Measurements from ENCODE around the gene FBXL13. TPM values are rescaled to one million over a fixed set of nuclear protein-coding genes. Genes with fewer than 3 reads are reported as not detected.
"Not testable (repeated sequence)": the region's sequence is repeated elsewhere in the genome, so short reads cannot be mapped to it uniquely, and the experiment has no call there.

The FBXL13 gene
- total RNA-seq, 4 donors from 2014 or later: 0.40 to 0.95 (median 0.51) TPM

- no peak overlapping the region for H3K27ac ChIP-seq
- no peaks in the 10 kb centered on the region for H3K27me3 ChIP-seq
- TF ChIP-seq POLR2A (IDR thresholded peaks at IDR 0.05): no peak
- TF ChIP-seq, protein P1, sequence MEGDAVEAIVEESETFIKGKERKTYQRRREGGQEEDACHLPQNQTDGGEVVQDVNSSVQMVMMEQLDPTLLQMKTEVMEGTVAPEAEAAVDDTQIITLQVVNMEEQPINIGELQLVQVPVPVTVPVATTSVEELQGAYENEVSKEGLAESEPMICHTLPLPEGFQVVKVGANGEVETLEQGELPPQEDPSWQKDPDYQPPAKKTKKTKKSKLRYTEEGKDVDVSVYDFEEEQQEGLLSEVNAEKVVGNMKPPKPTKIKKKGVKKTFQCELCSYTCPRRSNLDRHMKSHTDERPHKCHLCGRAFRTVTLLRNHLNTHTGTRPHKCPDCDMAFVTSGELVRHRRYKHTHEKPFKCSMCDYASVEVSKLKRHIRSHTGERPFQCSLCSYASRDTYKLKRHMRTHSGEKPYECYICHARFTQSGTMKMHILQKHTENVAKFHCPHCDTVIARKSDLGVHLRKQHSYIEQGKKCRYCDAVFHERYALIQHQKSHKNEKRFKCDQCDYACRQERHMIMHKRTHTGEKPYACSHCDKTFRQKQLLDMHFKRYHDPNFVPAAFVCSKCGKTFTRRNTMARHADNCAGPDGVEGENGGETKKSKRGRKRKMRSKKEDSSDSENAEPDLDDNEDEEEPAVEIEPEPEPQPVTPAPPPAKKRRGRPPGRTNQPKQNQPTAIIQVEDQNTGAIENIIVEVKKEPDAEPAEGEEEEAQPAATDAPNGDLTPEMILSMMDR (IDR thresholded peaks at IDR 0.05): no peak
- DNase-seq: no peak
- H3K36me3 ChIP-seq: peaks cover 0 to 30% (median 0%) of the 10 kb centered on the region in 3 donors
- peaks cover 0 to 10% (median 0%) of the 10 kb centered on the region in 3 donors for H3K4me1 ChIP-seq
- intact Hi-C loops (cut with DNase I): no loop called here
- no peak overlapping the region for H3K4me3 ChIP-seq
- H3K9me3 ChIP-seq: no peaks in the 10 kb centered on the region
Measured at GRCh38 chr7:102810916-102811315, 263.7 kb downstream of the FBXL13 start.

GRCh38 chr7:102806613-102807012 is 268.0 kb downstream of the FBXL13 start:
- no peak for TF ChIP-seq POLR2A (IDR thresholded peaks at IDR 0.05)
- TF ChIP-seq, protein P1 (IDR thresholded peaks at IDR 0.05): no peak
- Histone ChIP-seq H3K4me3 (no peak overlapping the region), H3K4me1 (peaks cover 0 to 10% (median 0%) of the 10 kb centered on the region in 3 donors), H3K36me3 (peaks cover 0 to 29% (median 0%) of the 10 kb centered on the region in 3 donors), H3K27ac (no peak overlapping the region), H3K27me3 (no peaks in the 10 kb centered on the region), H3K9me3 (no peaks in the 10 kb centered on the region)
- intact Hi-C loops (cut with DNase I): no loop called here
- WGBS, 2 donors: 77% methylated on average over 6 to 7 of the region's 7 CpGs
- DNase-seq: no peak

- DNase-seq; intact Hi-C loops (cut with DNase I); H3K4me1 ChIP-seq; H3K27ac ChIP-seq; H3K4me3 ChIP-seq; H3K9me3 ChIP-seq; H3K27me3 ChIP-seq; H3K36me3 ChIP-seq: not testable (repeated sequence)
- WGBS, 2 donors: 100% methylated on average over 3 of the region's 6 CpGs
Measured at GRCh38 chr7:102795987-102796595, 278.5 kb downstream of the FBXL13 start.

DNA sequence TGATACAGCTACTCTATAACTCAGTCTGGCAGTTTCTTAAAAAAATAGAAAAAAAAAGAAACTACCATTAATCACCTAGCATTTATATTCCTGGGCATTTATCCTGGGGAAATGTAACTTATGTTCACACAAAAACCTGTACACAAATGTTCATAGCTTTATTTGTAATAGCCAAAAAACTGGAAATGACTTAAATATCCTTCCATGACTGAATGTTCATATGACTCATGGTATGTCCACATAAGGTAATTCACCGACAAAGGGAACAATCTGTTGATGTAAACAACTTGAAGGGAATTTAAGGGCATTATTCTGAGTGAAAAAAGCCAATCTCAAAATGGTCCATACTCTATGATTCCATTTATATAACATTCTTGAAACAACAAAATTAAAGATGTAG is 280.0 kb downstream of the FBXL13 start:
- H3K27ac ChIP-seq; DNase-seq; H3K4me3 ChIP-seq; H3K4me1 ChIP-seq; H3K36me3 ChIP-seq; H3K9me3 ChIP-seq; intact Hi-C loops (cut with DNase I); H3K27me3 ChIP-seq: not testable (repeated sequence)
- WGBS, 2 donors: 69 to 86% methylated on average over 1 of the region's 1 CpG

- H3K4me1 ChIP-seq; H3K27me3 ChIP-seq; H3K27ac ChIP-seq; H3K9me3 ChIP-seq; H3K4me3 ChIP-seq; DNase-seq; intact Hi-C loops (cut with DNase I): not testable (repeated sequence)
- peaks cover 0 to 24% (median 0%) of the 10 kb centered on the region in 3 donors for H3K36me3 ChIP-seq
Measured at GRCh38 chr7:102791831-102792230, 282.8 kb downstream of the FBXL13 start.

GRCh38 chr7:102791367-102791766 is 283.2 kb downstream of the FBXL13 start:
- H3K27ac ChIP-seq: not testable (repeated sequence)
- WGBS, 2 donors: 84 to 98% methylated on average over 4 to 5 of the region's 5 CpGs

GRCh38 chr7:102790364-102791100 is 284.1 kb downstream of the FBXL13 start:
- H3K27ac ChIP-seq; H3K9me3 ChIP-seq; intact Hi-C loops (cut with DNase I); H3K27me3 ChIP-seq; H3K4me1 ChIP-seq; H3K4me3 ChIP-seq; DNase-seq: not testable (repeated sequence)
- H3K36me3 ChIP-seq: peaks cover 0 to 24% (median 0%) of the 10 kb centered on the region in 3 donors
- 70 to 74% methylated on average over 3 to 4 of the region's 4 CpGs for WGBS, 2 donors

More at GRCh38 chr7:102791367-102791766, 283.2 kb downstream of the FBXL13 start:
- H3K4me3 ChIP-seq; H3K4me1 ChIP-seq; H3K27me3 ChIP-seq; DNase-seq; H3K9me3 ChIP-seq; intact Hi-C loops (cut with DNase I): not testable (repeated sequence)
- H3K36me3 ChIP-seq: peaks cover 0 to 24% (median 0%) of the 10 kb centered on the region in 3 donors

DNA sequence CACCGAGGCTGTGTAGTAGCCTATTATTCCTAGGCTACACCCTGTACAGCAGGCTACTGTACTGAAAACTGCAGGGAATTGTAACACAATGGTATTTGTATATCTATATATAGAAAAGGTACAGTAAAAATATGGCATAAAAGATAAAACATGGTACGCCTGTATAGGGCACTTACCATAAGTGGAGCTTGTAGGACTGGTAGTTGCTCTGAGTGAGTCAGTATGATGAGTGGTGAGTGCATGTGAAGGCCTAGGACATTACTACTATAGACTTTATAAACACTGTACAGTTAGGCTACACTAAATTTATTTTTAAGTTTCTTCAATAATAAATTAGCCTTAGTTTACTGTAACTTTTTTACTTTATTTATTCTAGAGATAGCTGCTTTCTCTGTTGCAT is 285.8 kb downstream of the FBXL13 start:
- peaks cover 0 to 24% (median 0%) of the 10 kb centered on the region in 3 donors for H3K36me3 ChIP-seq
- intact Hi-C loops (cut with DNase I); H3K27ac ChIP-seq; H3K4me1 ChIP-seq; H3K9me3 ChIP-seq; DNase-seq; H3K4me3 ChIP-seq; H3K27me3 ChIP-seq: not testable (repeated sequence)
- WGBS, 2 donors: 83 to 90% methylated on average over 2 of the region's 2 CpGs

GRCh38 chr7:102780926-102781325 is 293.7 kb downstream of the FBXL13 start:
- 92% methylated on average over 9 of the region's 10 CpGs; no CpG with 5 or more reads in 1 of the 2 donors for WGBS, 2 donors
- DNase-seq; intact Hi-C loops (cut with DNase I): not testable (repeated sequence)

GRCh38 chr7:102778663-102779062 is 295.9 kb downstream of the FBXL13 start:
- peaks cover 0 to 26% (median 0%) of the 10 kb centered on the region in 3 donors for H3K36me3 ChIP-seq
- intact Hi-C loops (cut with DNase I); H3K4me1 ChIP-seq; H3K27ac ChIP-seq; H3K4me3 ChIP-seq; H3K9me3 ChIP-seq; H3K27me3 ChIP-seq; DNase-seq: not testable (repeated sequence)
- whole genome bisulfite sequencing, 2 donors: 71 to 72% methylated on average over 3 of the region's 3 CpGs

More at GRCh38 chr7:102780926-102781325, 293.7 kb downstream of the FBXL13 start:
- peaks cover 0 to 26% (median 0%) of the 10 kb centered on the region in 3 donors for H3K36me3 ChIP-seq
- H3K4me1 ChIP-seq, H3K4me3 ChIP-seq, H3K27me3 ChIP-seq, H3K27ac ChIP-seq, H3K9me3 ChIP-seq: not testable (repeated sequence)

DNA sequence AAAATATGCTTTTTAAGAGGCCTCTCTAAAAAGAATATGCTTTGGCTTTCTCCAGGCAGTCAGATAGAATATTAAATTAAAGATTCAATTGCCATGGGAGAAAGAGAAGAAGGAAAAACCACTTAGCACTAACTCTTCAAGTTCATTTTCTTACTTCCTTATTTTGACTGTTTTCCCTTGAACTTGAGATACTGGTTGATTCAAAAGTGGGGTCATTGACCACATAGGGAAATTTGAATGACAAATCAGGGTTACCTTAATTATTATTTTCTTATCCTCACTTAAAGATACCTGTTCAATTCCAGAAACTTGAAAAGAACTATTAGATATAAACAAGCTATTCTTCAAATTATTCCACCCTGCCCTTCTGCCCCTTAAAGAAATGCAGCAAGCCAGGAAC is 298.4 kb downstream of the FBXL13 start:
- DNase-seq; intact Hi-C loops (cut with DNase I): not testable (repeated sequence)

More for the DNA sequence above, 298.4 kb downstream of the FBXL13 start:
- not testable (repeated sequence) for H3K4me1 ChIP-seq, H3K4me3 ChIP-seq, H3K27ac ChIP-seq, H3K27me3 ChIP-seq, H3K9me3 ChIP-seq
- peaks cover 0 to 23% (median 0%) of the 10 kb centered on the region in 3 donors for H3K36me3 ChIP-seq
